ENCODE results near the gene DUSP16.
"Not testable (repeated sequence)": the region's sequence is repeated elsewhere in the genome, so short reads cannot be mapped to it uniquely, and the experiment has no call there.

The DUSP16 gene

GRCh38 chr12:12595929-12596328 is 33.3 kb upstream of the DUSP16 start:
- CTCF ChIA-PET, H3K4me1 Mint-ChIP-seq, DNase-seq, H3K4me3 Mint-ChIP-seq, H3K27ac Mint-ChIP-seq, H3K9me3 Mint-ChIP-seq, H3K36me3 Mint-ChIP-seq: not testable (repeated sequence)
- H3K27me3 Mint-ChIP-seq = peaks cover 31% of the 10 kb centered on the region

DNA sequence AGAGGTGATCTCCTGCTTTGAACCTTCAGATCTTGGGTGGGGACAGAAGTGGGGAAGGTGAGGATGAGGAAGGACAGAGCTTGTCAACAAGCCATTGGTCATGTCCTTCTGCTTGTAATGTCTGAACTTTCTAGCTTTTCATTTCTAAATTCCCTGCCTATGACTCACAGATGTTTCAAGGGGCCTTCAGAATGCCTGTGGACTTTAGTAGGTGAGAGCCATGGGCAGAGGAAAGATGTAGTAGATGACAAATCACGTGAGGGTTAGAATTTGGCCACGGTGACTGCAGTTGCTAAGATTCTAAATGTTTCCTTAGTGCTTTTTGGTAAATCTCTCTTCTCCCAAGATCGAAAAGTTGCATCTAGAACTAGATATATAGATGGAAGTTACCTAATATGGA is 30.3 kb upstream of the DUSP16 start:
- CTCF ChIA-PET = no interaction called here
- H3K27me3 Mint-ChIP-seq = peaks cover 31% of the 10 kb centered on the region
- no peak overlapping the region for H3K27ac Mint-ChIP-seq
- H3K4me1 Mint-ChIP-seq = no peaks in the 10 kb centered on the region
- H3K9me3 Mint-ChIP-seq = peaks cover 6% of the 10 kb centered on the region
- H3K4me3 Mint-ChIP-seq = no peak overlapping the region
- DNase-seq = no peak
- H3K36me3 Mint-ChIP-seq = no peaks in the 10 kb centered on the region

DNA sequence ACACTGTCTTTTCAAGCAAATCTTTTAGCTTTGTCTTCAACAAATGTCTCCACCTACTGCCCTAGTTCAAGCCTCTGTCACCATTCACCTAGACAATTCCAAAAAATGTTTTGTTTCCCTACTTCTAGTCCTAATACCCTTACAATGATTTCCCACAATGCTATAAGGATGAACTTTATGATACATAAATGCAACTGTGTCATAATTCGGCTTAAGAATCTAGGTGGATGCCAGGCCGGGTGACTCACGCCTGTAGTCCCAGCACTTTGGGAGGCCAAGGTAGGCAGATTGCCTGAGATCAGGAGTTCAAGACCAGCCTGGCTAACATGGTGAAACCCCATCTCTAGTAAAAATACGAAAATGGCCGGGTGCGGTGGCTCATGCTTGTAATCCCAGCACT is 28.3 kb upstream of the DUSP16 start:
- CTCF ChIA-PET = interaction anchor here (1.1 kb wide), 1 partner anchor 13 kb away, joined by 3 read pairs; no protein-coding TSS in a partner anchor
- Mint-ChIP-seq H3K9me3 (peaks cover 2% of the 10 kb centered on the region), H3K4me3 (no peak overlapping the region), H3K27ac (no peak overlapping the region), H3K27me3 (peaks cover 26% of the 10 kb centered on the region), H3K4me1 (no peaks in the 10 kb centered on the region), H3K36me3 (no peaks in the 10 kb centered on the region)
- DNase-seq = no peak

DNA sequence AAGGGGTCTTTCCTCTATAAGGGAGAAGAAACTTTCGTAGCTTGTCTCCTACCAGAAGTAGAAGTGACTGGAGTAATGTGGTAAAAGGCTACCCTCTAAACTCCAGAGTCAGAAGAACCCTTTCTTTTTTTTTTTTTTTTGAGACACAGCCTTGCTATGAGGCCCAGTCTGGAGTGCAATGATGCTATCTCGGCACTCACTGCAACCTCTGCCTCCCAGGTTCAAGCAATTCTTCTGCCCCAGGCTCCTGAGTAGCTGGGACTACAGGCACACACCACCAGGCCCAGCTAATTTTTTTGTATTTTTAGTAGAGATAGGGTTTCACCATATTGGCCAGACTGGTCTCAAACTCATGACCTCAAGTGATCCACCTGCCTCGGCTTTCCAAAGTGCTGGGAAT is 25.8 kb upstream of the DUSP16 start:
- H3K27me3 Mint-ChIP-seq = peaks cover 19% of the 10 kb centered on the region
- not testable (repeated sequence) for H3K9me3 Mint-ChIP-seq

GRCh38 chr12:12587878-12588277 is 25.2 kb upstream of the DUSP16 start:
- H3K27me3 Mint-ChIP-seq = peaks cover 17% of the 10 kb centered on the region
- DNase-seq = no peak
- peaks cover 2% of the 10 kb centered on the region for H3K9me3 Mint-ChIP-seq
- H3K4me1 Mint-ChIP-seq = peaks cover 4% of the 10 kb centered on the region
- CTCF ChIA-PET = interaction anchor here (0.6 kb wide), 1 partner anchor 138 kb away, joined by 3 read pairs; no protein-coding TSS in a partner anchor
- no peak overlapping the region for H3K4me3 Mint-ChIP-seq
- no peaks in the 10 kb centered on the region for H3K36me3 Mint-ChIP-seq
- H3K27ac Mint-ChIP-seq = no peak overlapping the region

More for the DNA sequence above, 25.8 kb upstream of the DUSP16 start:
- H3K36me3 Mint-ChIP-seq, H3K4me1 Mint-ChIP-seq, H3K27ac Mint-ChIP-seq, DNase-seq, H3K4me3 Mint-ChIP-seq: not testable (repeated sequence)
- CTCF ChIA-PET = interaction anchor here (0.6 kb wide), 1 partner anchor 138 kb away, joined by 3 read pairs; no protein-coding TSS in a partner anchor

DNA sequence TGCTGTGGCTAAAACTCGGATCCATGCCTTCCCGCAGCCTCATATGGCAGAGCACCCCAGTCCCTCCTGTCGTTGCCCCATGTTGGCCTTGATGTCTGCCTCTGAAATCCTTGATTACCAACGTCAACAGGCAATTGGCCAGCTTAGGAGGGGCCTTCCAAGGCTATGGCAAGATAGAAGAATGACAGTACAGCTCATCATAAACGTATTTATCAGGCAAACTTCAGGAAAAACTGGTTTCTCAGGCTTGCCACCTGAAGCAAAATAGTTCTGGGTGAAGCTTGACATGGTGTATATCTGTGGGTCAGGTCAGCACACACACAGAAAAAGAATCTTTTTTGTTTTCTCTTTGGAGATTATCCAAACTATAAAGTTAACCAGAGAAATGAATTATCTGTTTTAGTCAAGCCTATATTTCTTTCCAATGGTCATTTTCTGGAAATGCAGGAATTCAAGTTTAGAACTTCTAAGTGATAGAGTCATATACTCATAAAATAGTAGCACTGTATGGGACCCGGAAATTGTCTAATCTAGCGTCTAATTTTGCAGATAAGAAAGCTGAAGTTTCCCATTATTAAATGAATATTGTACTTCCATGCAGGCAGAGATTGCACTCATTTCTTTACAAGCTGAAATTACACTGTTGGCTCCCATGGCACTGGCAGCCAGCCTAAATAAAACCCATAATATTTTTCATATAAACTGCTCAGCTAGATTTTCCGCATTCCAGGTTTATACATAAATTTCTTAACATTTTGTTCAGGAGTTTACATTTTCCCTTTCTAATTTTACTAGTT is 24.4 kb upstream of the DUSP16 start:
- H3K36me3 Mint-ChIP-seq = no peaks in the 10 kb centered on the region
- no peak overlapping the region for H3K4me3 Mint-ChIP-seq
- CTCF ChIA-PET = no interaction called here
- no peak for DNase-seq
- peaks cover 2% of the 10 kb centered on the region for H3K9me3 Mint-ChIP-seq
- peaks cover 12% of the 10 kb centered on the region for H3K4me1 Mint-ChIP-seq
- peaks cover 13% of the 10 kb centered on the region for H3K27me3 Mint-ChIP-seq
- no peak overlapping the region for H3K27ac Mint-ChIP-seq

DNA sequence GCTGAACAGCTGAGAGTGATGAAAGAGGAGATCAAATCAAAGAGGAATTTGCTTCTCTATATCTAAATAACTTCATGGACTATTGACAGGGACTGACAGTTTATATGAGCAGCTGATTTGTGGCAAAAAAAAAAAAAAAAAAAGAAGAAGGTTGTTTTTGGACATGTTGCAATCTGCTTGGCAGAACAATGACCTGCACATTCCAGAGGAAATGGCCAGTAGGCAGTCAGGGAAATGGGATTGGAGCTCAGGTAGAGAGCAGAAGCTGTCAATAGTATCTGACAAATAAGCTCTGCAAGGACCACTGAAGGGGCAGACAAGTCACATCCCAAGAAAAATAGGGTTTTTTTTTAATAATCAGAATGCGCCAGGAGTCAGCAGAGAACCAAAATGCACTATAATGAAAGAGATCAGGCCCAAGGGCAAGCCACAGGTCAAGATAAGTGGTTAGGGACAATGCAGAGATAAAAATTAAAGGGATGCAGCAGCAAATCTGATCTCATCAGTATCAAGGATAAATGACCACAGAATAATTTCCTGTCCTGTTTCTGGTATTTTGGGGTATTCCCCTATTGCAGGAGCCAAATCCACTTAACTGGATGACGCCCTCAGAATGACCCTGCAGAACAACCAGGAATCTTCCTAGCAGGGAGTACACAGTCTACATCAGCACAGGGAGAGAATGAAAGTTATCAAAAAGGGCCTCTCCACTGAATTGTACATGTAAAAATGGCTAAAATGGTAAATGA is 22.6 kb upstream of the DUSP16 start:
- CTCF ChIA-PET = no interaction called here

DNA sequence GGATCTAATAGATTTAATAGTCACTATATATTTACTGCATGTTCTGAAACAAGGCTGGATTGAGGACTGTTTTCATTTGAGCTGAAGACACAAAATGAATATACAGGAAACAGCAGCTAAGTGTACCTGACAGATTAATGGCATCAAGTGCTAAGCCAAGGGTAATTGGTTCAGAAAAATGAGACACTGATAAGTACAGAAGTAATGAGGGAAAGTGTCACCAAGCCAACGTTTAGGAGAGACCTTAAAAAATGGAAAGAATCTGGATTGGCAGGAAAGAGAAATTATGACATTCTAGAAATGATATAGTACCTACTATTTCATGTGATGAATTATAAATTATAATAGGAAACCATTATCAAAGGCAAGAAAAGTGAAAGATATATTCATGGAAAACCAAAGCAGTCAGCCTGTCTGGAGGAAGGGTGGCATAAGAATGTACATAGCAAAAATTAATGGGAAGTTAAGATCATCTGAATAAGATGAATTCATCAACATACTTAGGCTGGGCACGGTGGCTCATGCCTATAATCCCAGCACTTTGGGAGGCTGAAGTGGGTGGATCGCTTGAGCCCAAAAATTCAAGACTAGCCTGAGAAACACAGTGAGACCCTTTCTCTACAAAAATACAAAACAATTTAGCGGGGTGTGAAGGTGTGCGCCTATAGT is 21.0 kb upstream of the DUSP16 start:
- CTCF ChIA-PET = interaction anchor here (1.2 kb wide), 1 partner anchor 72 kb away, joined by 3 read pairs; no protein-coding TSS in a partner anchor
- Mint-ChIP-seq H3K27me3 (no peaks in the 10 kb centered on the region), H3K27ac (no peak overlapping the region), H3K4me3 (no peak overlapping the region), H3K9me3 (no peaks in the 10 kb centered on the region), H3K36me3 (no peaks in the 10 kb centered on the region), H3K4me1 (peaks cover 15% of the 10 kb centered on the region)
- DNase-seq = no peak

More for the DNA sequence above, 22.6 kb upstream of the DUSP16 start:
- Mint-ChIP-seq H3K36me3 (no peaks in the 10 kb centered on the region), H3K27ac (no peak overlapping the region), H3K4me1 (peaks cover 15% of the 10 kb centered on the region), H3K27me3 (peaks cover 12% of the 10 kb centered on the region), H3K9me3 (peaks cover 2% of the 10 kb centered on the region), H3K4me3 (no peak overlapping the region)
- DNase-seq = no peak

- H3K4me1 Mint-ChIP-seq = peaks cover 15% of the 10 kb centered on the region
- H3K36me3 Mint-ChIP-seq = no peaks in the 10 kb centered on the region
- H3K27ac Mint-ChIP-seq = no peak overlapping the region
- H3K9me3 Mint-ChIP-seq = no peaks in the 10 kb centered on the region
- H3K4me3 Mint-ChIP-seq = no peak overlapping the region
- DNase-seq = no peak
- H3K27me3 Mint-ChIP-seq = no peaks in the 10 kb centered on the region
- CTCF ChIA-PET = interaction anchor here (1.2 kb wide), 1 partner anchor 73 kb away, joined by 3 read pairs; no protein-coding TSS in a partner anchor
Observed at GRCh38 chr12:12582895-12583303, 20.2 kb upstream of the DUSP16 start.

DNA sequence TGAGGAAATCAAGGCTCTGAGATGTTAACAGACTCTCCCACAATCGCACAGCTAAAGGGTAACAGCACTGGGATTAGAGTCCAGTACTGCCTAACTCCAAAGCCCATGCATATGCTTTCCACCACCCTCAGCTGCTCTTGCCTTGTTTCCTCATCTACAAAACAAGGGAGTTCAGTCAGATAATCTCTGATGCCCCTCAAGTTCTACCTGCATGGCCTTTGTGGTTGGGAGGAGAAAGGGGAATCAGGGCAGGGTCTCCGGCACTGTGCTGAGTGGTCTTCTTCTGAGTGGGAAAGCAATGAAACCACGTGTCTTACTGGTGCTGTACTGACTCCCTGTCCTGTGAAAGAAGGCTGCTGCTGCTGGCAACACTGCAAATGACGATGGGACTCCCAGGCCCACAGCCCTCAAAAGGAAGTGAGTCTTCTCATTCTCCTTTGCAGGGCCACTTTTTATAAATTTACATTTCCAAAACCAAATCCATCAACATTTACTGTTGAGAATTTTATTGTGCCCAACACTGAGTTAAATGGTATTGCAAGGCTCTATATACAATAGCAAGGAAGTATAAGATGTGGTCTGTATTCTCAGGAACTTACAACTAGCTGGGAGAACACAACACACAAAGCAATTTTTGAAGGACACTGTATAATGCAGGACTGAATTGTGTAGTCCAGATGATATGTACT is 19.7 kb upstream of the DUSP16 start:
- Mint-ChIP-seq H3K4me3 (no peak overlapping the region), H3K27ac (no peak overlapping the region)

DNA sequence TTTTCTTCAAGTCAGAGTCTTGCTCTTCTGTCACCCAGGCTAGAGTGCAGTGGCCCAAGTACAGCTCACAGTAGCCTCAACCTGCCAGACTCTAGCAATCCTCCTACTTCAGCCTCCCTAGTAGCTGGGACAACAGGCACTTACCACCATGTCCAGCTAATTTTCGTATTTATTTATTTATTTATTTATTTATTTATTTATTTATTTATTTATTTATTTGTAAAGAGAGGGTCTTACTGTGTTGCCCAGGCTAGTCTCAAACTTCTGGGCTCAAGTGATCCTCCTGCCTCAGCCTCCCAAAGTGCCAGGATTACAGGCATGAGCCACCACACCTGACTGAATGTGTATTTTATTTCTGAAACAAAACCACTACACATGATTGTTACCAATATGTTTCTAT is 18.1 kb upstream of the DUSP16 start:
- H3K36me3 Mint-ChIP-seq, H3K27me3 Mint-ChIP-seq, H3K4me3 Mint-ChIP-seq, H3K9me3 Mint-ChIP-seq, DNase-seq, H3K27ac Mint-ChIP-seq: not testable (repeated sequence)
- peaks cover 15% of the 10 kb centered on the region for H3K4me1 Mint-ChIP-seq
- CTCF ChIA-PET = interaction anchor here (0.6 to 1.8 kb wide), 2 partner anchors 12 to 72 kb away, joined by 3 to 5 read pairs; no protein-coding TSS in a partner anchor

More for the DNA sequence above, 19.7 kb upstream of the DUSP16 start:
- H3K36me3 Mint-ChIP-seq = no peaks in the 10 kb centered on the region
- CTCF ChIA-PET = interaction anchor here (0.6 kb wide), 1 partner anchor 25 kb away, joined by 3 read pairs; no protein-coding TSS in a partner anchor
- peaks cover 15% of the 10 kb centered on the region for H3K4me1 Mint-ChIP-seq
- no peaks in the 10 kb centered on the region for H3K9me3 Mint-ChIP-seq
- no peaks in the 10 kb centered on the region for H3K27me3 Mint-ChIP-seq
- DNase-seq = no peak

- H3K27me3 Mint-ChIP-seq = no peaks in the 10 kb centered on the region
- H3K4me3 Mint-ChIP-seq = no peak overlapping the region
- no peaks in the 10 kb centered on the region for H3K9me3 Mint-ChIP-seq
- H3K36me3 Mint-ChIP-seq = no peaks in the 10 kb centered on the region
- peaks cover 10% of the 10 kb centered on the region for H3K4me1 Mint-ChIP-seq
- CTCF ChIA-PET = interaction anchor here (0.6 to 1.7 kb wide), 2 partner anchors 13 to 14 kb away, joined by 3 to 7 read pairs; no protein-coding TSS in a partner anchor
- H3K27ac Mint-ChIP-seq = no peak overlapping the region
- no peak for DNase-seq
Observed at GRCh38 chr12:12577786-12578185, 15.1 kb upstream of the DUSP16 start.

- no peak for DNase-seq
- Mint-ChIP-seq H3K4me3 (no peak overlapping the region), H3K27ac (no peak overlapping the region), H3K9me3 (no peaks in the 10 kb centered on the region), H3K36me3 (no peaks in the 10 kb centered on the region), H3K27me3 (peaks cover 11% of the 10 kb centered on the region), H3K4me1 (peaks cover 4% of the 10 kb centered on the region)
- CTCF ChIA-PET = interaction anchor here (1.8 kb wide), 1 partner anchor 9 kb away, joined by 5 read pairs; no protein-coding TSS in a partner anchor
Observed at GRCh38 chr12:12572659-12573058, 10.0 kb upstream of the DUSP16 start.
